ENCODE measurements around the gene OR5AS1.
"Not testable (repeated sequence)": the region's sequence is repeated elsewhere in the genome, so short reads cannot be mapped to it uniquely, and the experiment has no call there.

OR5AS1 gene

DNA sequence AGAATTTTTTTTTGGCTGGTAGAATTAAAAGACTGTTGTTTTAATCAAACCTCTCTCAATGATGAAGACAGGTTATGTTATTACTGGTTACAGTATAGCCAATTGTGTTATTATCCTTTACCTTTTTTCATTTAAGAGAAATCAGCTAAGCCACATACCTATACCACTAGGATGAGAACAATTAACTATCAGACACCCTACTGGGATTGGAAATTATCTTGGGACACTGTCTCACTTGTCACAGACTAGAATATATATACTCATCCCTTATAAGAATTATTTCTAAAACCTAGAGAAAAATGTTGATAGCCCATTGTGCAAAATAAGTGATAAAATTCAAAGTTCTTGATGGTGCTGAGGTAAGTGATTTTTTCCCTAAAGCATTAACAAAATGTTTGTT is at the start of gene OR5AS1:
TSS of gene OR5AS1 (plus strand) at position 301 of the 400 bp plus-strand sequence. CDS start 2,765 bp downstream, outside the sequence.
- H3K36me3 Mint-ChIP-seq = no peaks in the 10 kb centered on the region
- no peak within 1 kb of the TSS for H3K4me3 Mint-ChIP-seq
- no peaks in the 10 kb centered on the region for H3K27me3 Mint-ChIP-seq
- no peak within 1 kb of the TSS for H3K27ac Mint-ChIP-seq
- H3K4me1 Mint-ChIP-seq (ENCODE audit: low read depth) = no peaks in the 10 kb centered on the region
- peaks cover 3% of the 10 kb centered on the region for H3K9me3 Mint-ChIP-seq (ENCODE audit: low read depth)

DNA sequence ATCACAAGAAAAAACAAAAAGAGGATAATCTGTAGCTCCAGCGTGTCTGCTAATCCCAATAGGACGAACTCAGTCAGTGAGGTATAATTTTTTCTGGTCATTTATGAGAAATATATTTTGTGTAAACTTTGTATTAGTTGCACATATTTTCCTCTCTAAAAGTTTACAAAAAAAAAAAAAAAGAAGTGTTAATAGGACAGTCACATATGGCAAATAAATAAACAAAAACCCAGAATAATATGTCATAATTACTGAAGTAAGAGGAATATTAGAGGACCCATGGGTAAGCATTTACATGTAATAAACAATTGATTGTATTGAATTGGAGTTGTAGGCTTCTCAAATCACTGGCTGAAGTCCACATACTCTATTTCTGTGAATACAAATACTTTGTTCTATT is 32.9 kb upstream of the OR5AS1 start, which contains the start of gene OR5F1:
TSS of gene OR5F1 (minus strand) at position 101 of the 400 bp plus-strand sequence. CDS start at position 101, 0 bp downstream.
- Mint-ChIP-seq H3K36me3 (no peaks in the 10 kb centered on the region), H3K4me3 (no peak within 1 kb of the TSS)

DNA sequence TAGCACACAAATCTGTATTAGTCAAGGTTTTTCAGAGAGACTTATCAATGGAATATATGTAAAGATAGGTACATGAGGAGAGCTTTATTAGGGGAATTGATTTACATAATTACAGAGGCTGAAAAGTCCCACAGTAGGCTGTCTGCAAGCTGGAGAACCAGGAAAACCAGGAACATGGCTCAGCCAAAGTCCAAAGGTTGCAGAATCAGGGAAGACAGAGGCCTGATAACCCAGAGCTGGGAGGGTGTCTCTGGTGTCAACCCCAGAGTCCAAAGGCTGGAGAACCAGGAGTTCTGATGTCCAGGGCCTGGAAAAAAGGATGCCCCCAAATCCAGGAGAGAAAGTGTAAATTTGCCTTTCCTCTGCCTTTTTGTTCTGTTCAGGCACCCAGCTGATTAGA is 16.7 kb upstream of the OR5AS1 start:
- peaks cover 7% of the 10 kb centered on the region for H3K9me3 Mint-ChIP-seq (ENCODE audit: low read depth)

More for the DNA sequence above, 32.9 kb upstream of the OR5AS1 start, which contains the start of gene OR5F1:
- Mint-ChIP-seq H3K27me3 (no peaks in the 10 kb centered on the region), H3K4me1 (ENCODE audit: low read depth) (no peaks in the 10 kb centered on the region), H3K27ac (no peak within 1 kb of the TSS), H3K9me3 (ENCODE audit: low read depth) (peaks cover 20% of the 10 kb centered on the region)

DNA sequence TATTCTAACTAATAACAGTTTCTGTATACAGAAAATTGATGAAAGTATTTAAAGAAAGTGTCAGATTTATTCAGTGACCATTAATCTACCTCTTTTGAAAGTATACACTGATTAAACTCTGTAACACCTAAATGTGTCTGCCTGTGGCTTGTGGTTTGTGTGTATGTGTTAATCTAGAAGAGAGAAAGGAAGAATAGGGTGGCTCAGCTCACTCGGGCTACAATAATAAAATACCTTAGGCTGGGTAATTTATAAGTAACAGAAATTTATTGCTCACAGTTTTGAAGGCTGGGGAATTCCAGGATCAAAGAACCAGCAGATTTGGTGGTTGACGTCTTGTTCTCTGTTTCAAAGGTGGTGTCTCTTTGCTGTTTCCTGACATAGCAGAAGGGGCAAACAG is 13.6 kb upstream of the OR5AS1 start:
- no peaks in the 10 kb centered on the region for H3K27me3 Mint-ChIP-seq
- no peak overlapping the region for H3K27ac Mint-ChIP-seq
- peaks cover 14% of the 10 kb centered on the region for H3K9me3 Mint-ChIP-seq (ENCODE audit: low read depth)
- no peaks in the 10 kb centered on the region for H3K36me3 Mint-ChIP-seq
- H3K4me3 Mint-ChIP-seq = no peak overlapping the region
- no peaks in the 10 kb centered on the region for H3K4me1 Mint-ChIP-seq (ENCODE audit: low read depth)

More for the DNA sequence above, 16.7 kb upstream of the OR5AS1 start:
- Mint-ChIP-seq H3K4me1 (ENCODE audit: low read depth) (no peaks in the 10 kb centered on the region), H3K27ac (no peak overlapping the region), H3K36me3 (no peaks in the 10 kb centered on the region), H3K27me3 (no peaks in the 10 kb centered on the region), H3K4me3 (no peak overlapping the region)

- H3K27me3 Mint-ChIP-seq = no peaks in the 10 kb centered on the region
- H3K27ac Mint-ChIP-seq = no peak overlapping the region
- no peaks in the 10 kb centered on the region for H3K4me1 Mint-ChIP-seq (ENCODE audit: low read depth)
Measured at GRCh38 chr11:56045538-56045937, 18.1 kb downstream of the OR5AS1 start.

DNA sequence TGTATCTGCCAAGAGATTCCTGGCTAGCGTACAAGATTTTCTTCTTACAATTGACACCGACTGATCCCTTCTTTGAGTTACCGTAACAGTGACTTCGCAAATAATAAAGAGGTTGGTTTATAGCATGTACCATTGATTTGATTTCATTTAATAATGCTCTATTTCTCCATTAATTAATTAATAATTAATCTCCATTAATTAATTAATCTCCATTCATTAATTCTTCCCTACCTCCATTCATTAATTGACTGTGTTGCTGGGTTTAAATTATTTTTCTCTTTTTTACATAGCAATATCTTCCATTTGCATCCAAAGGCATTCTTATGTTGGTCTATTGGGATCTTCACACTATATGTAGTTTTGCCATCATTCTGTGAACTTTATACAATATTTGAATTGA is 21.0 kb downstream of the OR5AS1 start:
- Mint-ChIP-seq H3K27ac (no peak overlapping the region), H3K27me3 (no peaks in the 10 kb centered on the region), H3K4me1 (ENCODE audit: low read depth) (no peaks in the 10 kb centered on the region), H3K4me3 (no peak overlapping the region), H3K9me3 (ENCODE audit: low read depth) (peaks cover 16% of the 10 kb centered on the region), H3K36me3 (no peaks in the 10 kb centered on the region)

More at GRCh38 chr11:56045538-56045937, 18.1 kb downstream of the OR5AS1 start:
- Mint-ChIP-seq H3K9me3 (ENCODE audit: low read depth) (peaks cover 6% of the 10 kb centered on the region), H3K36me3 (no peaks in the 10 kb centered on the region), H3K4me3 (no peak overlapping the region)

DNA sequence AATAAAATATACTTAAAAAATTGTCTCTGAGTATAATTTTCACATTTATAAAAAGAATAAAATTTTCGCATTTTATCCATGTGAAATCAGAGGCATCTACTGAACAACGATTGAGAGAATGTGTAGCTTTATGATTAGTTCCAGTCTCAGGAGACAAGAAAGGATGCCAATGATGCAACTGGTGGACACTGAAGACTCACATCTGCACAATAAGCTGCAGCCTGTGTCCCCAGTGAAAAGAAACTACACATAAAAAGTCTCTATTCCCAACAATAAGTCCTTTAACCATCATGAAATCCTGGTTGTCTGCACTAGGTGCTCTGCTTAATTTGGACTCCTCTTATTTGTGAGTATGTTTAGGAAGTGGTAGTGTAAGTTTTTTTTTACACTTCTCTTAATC is 22.0 kb downstream of the OR5AS1 start:
- H3K27ac Mint-ChIP-seq = no peak overlapping the region
- H3K4me1 Mint-ChIP-seq (ENCODE audit: low read depth) = no peaks in the 10 kb centered on the region
- no peaks in the 10 kb centered on the region for H3K36me3 Mint-ChIP-seq
- no peaks in the 10 kb centered on the region for H3K27me3 Mint-ChIP-seq
- H3K9me3 Mint-ChIP-seq (ENCODE audit: low read depth) = peaks cover 16% of the 10 kb centered on the region
- no peak overlapping the region for H3K4me3 Mint-ChIP-seq

- not testable (repeated sequence) for H3K36me3 Mint-ChIP-seq; H3K27ac Mint-ChIP-seq; H3K4me3 Mint-ChIP-seq; H3K27me3 Mint-ChIP-seq; H3K4me1 Mint-ChIP-seq (ENCODE audit: low read depth)
- H3K9me3 Mint-ChIP-seq (ENCODE audit: low read depth) = peaks cover 12% of the 10 kb centered on the region
Measured at GRCh38 chr11:56056366-56056765, 28.9 kb downstream of the OR5AS1 start.

GRCh38 chr11:56057661-56058237 is 30.3 kb downstream of the OR5AS1 start:
- H3K27ac Mint-ChIP-seq; H3K27me3 Mint-ChIP-seq; H3K9me3 Mint-ChIP-seq (ENCODE audit: low read depth); H3K36me3 Mint-ChIP-seq; H3K4me1 Mint-ChIP-seq (ENCODE audit: low read depth); H3K4me3 Mint-ChIP-seq: not testable (repeated sequence)

GRCh38 chr11:56058260-56058780 is 30.9 kb downstream of the OR5AS1 start:
- H3K27ac Mint-ChIP-seq; H3K9me3 Mint-ChIP-seq (ENCODE audit: low read depth); H3K36me3 Mint-ChIP-seq; H3K4me1 Mint-ChIP-seq (ENCODE audit: low read depth); H3K27me3 Mint-ChIP-seq; H3K4me3 Mint-ChIP-seq: not testable (repeated sequence)

- no peaks in the 10 kb centered on the region for H3K36me3 Mint-ChIP-seq
- no peak overlapping the region for H3K27ac Mint-ChIP-seq
- H3K4me3 Mint-ChIP-seq = no peak overlapping the region
- peaks cover 3% of the 10 kb centered on the region for H3K9me3 Mint-ChIP-seq (ENCODE audit: low read depth)
- H3K4me1 Mint-ChIP-seq (ENCODE audit: low read depth) = no peaks in the 10 kb centered on the region
- no peaks in the 10 kb centered on the region for H3K27me3 Mint-ChIP-seq
Measured at GRCh38 chr11:56066980-56067379, 39.5 kb downstream of the OR5AS1 start.
